Trophoblast cell (in vitro differentiated cells and primary cell): ENCODE data around the gene EFS.
A peak's percentile ranks its signal among the peaks of the same experiment; 100 is the strongest.

Experiments
- DNase-seq, 2 donors: peaks; one replicate each; pipeline ENCODE4 v3.0.0-alpha.2; 2016
- H2AFZ ChIP-seq: 2 replicates; pipeline ENCODE4 v1.6.1; 2013; ENCODE audit warnings: low read length, moderate library complexity, mild to moderate bottlenecking; ENCODE audit not compliant: insufficient read depth, poor library complexity
- H2AK5ac ChIP-seq: 2 replicates; pipeline ENCODE4 v1.6.1; 2013; ENCODE audit warnings: mild to moderate bottlenecking, low read length
- H2BK120ac ChIP-seq: 2 replicates; pipeline ENCODE4 v1.6.1; 2013; ENCODE audit warnings: low read length, mild to moderate bottlenecking, moderate library complexity; ENCODE audit not compliant: insufficient read depth, poor library complexity
- H2BK12ac ChIP-seq: 2 replicates; pipeline ENCODE4 v1.6.1; 2013; ENCODE audit warnings: mild to moderate bottlenecking, low read length, moderate library complexity
- H2BK5ac ChIP-seq: 2 replicates; pipeline ENCODE4 v1.6.1; 2013; ENCODE audit warnings: low read length, low read depth, moderate library complexity, mild to moderate bottlenecking; ENCODE audit not compliant: poor library complexity
- H3K14ac ChIP-seq: 2 replicates; pipeline ENCODE4 v1.6.1; 2013; ENCODE audit warnings: mild to moderate bottlenecking, low read length
- H3K18ac ChIP-seq: 2 replicates; pipeline ENCODE4 v1.6.1; 2013; ENCODE audit warnings: mild to moderate bottlenecking, low read length
- H3K23ac ChIP-seq: 2 replicates; pipeline ENCODE4 v1.6.1; 2013; ENCODE audit warnings: low read length
- H3K27ac ChIP-seq: 2 replicates; pipeline ENCODE4 v1.5.1; 2013; ENCODE audit warnings: low read depth, mild to moderate bottlenecking, inconsistent platforms, low read length, moderate library complexity
- H3K27me3 ChIP-seq: 2 replicates; pipeline ENCODE4 v1.6.1; 2013; ENCODE audit warnings: inconsistent platforms, mild to moderate bottlenecking, low read length, moderate library complexity; ENCODE audit not compliant: insufficient read depth
- H3K36me3 ChIP-seq, 2 experiments: 1 replicate in 1 of 2; 2 replicates in 1 of 2; pipeline ENCODE4 v1.6.1; 2013; ENCODE audit warnings: low read length in 2 of 2, mild to moderate bottlenecking in 2 of 2, moderate library complexity in 1 of 2; ENCODE audit not compliant: insufficient read depth in 2 of 2, control insufficient read depth in 1 of 2
- H3K4ac ChIP-seq: 2 replicates; pipeline ENCODE4 v1.6.1; 2013; ENCODE audit warnings: low read depth, mild to moderate bottlenecking, low read length, moderate library complexity
- H3K4me1 ChIP-seq, 2 experiments: 1 replicate in 1 of 2; 2 replicates in 1 of 2; pipeline ENCODE4 v1.6.1; 2013; ENCODE audit warnings: low read length in 2 of 2, mild to moderate bottlenecking in 2 of 2, moderate library complexity in 1 of 2; ENCODE audit not compliant: insufficient read depth in 2 of 2, control insufficient read depth in 1 of 2
- H3K4me2 ChIP-seq: 2 replicates; pipeline ENCODE4 v1.6.1; 2013; ENCODE audit warnings: inconsistent platforms, mild to moderate bottlenecking, low read length, moderate library complexity
- H3K4me3 ChIP-seq: 2 replicates; pipeline ENCODE4 v1.5.1; 2013; ENCODE audit warnings: mild to moderate bottlenecking, low read depth, low read length, inconsistent platforms
- H3K79me1 ChIP-seq: one replicate; pipeline ENCODE4 v1.6.1; 2013; ENCODE audit warnings: low read length
- H3K79me2 ChIP-seq: 2 replicates; pipeline ENCODE4 v1.6.1; 2013; ENCODE audit warnings: low read length, mild to moderate bottlenecking; ENCODE audit not compliant: control insufficient read depth, insufficient read depth, poor library complexity
- H3K9ac ChIP-seq: 2 replicates; pipeline ENCODE4 v1.6.1; 2013; ENCODE audit warnings: mild to moderate bottlenecking, low read length
- H3K9me3 ChIP-seq: 2 replicates; pipeline ENCODE4 v1.6.1; 2013; ENCODE audit warnings: low read depth, mild to moderate bottlenecking, control low read depth, inconsistent platforms, low read length; ENCODE audit not compliant: insufficient read depth
- H4K12ac ChIP-seq: 2 replicates; pipeline ENCODE4 v1.6.1; 2013; ENCODE audit warnings: low read depth, mild to moderate bottlenecking, low read length, moderate library complexity
- H4K8ac ChIP-seq: 2 replicates; pipeline ENCODE4 v1.6.1; 2013; ENCODE audit warnings: low read depth, mild to moderate bottlenecking, low read length, moderate library complexity
- H4K91ac ChIP-seq: one replicate; pipeline ENCODE4 v1.6.1; 2013; ENCODE audit warnings: low read depth, mild to moderate bottlenecking, low read length, moderate library complexity
- WGBS: extraction: QIAGEN DNeasy Blood & Tissue Kit; methylation state at CpG from one replicate; pipeline ENCODE4 v1.1.7; 2013; ENCODE audit warnings: missing lambda C conversion rate; ENCODE audit not compliant: insufficient read length, insufficient coverage; ENCODE audit errors: extremely low coverage; 5-methylcytosine and 5-hydroxymethylcytosine counted together

Gene EFS

DNA sequence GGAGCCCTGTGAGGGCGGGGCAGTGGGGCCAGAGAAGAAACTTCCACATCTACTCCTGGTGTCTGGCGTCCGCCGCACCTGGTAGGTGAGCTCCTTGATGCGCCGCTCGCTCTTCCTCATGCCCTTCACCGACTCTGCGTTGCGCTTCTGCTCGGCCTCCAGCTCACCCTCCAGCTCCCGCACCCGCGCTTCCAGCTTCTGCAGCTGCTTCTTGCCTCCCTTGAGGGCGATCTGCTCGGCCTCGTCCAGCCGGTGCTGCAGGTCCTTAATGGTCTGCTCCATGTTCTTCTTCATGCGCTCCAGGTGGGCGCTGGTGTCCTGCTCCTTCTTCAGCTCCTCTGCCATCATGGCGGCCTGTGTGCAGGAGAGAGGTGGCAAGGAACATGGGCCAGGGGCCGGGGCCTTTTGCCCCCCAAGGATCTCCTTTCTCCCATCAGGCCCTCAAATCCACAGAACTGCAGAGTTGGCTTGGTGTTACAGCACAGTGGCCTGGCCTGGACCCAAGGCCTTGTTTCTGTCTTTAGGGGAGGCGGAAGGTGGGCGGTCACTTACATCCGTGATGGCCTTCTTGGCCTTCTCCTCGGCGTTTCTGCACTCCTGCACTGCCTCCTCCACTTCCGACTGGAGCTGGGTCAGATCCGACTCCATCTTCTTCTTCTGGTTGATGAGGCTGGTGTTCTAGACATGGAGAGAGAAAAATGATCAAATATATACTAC lies 19.6 kb upstream of the EFS start:
- Histone ChIP-seq H2BK5ac (no peak overlapping the region), H3K79me2 (no peaks in the 10 kb centered on the region), H3K27me3 (no peaks in the 10 kb centered on the region), H3K79me1 (no peaks in the 10 kb centered on the region), H4K8ac (no peak overlapping the region), H4K12ac (no peak overlapping the region), H3K14ac (no peak overlapping the region), H4K91ac (no peak overlapping the region), H3K9me3 (no peaks in the 10 kb centered on the region), H3K4me3 (no peak overlapping the region), H2AK5ac (no peak overlapping the region), H3K4me2 (no peak overlapping the region), H2BK12ac (no peak overlapping the region), H3K9ac (no peak overlapping the region), H2AFZ (no peak overlapping the region), H3K4ac (no peak overlapping the region), H3K4me1 (no peaks in the 10 kb centered on the region), H3K23ac (no peak overlapping the region), H3K27ac (no peak overlapping the region), H3K36me3 (no peaks in the 10 kb centered on the region), H2BK120ac (no peak overlapping the region), H3K18ac (no peak overlapping the region)
- WGBS, result no CpG with 5 or more reads among the region's 29 CpGs
- peak in 1 of 2 donors; percentile 53 for DNase-seq

- Histone ChIP-seq H2BK120ac (no peak overlapping the region), H3K23ac (no peak overlapping the region), H3K4ac (no peak overlapping the region), H3K79me1 (no peaks in the 10 kb centered on the region), H3K79me2 (no peaks in the 10 kb centered on the region), H2AFZ (no peak overlapping the region), H3K9ac (no peak overlapping the region), H3K14ac (no peak overlapping the region), H3K9me3 (peaks cover 2% of the 10 kb centered on the region), H3K36me3 (no peaks in the 10 kb centered on the region), H3K18ac (no peak overlapping the region), H3K27ac (no peak overlapping the region), H4K12ac (no peak overlapping the region), H3K4me3 (no peak overlapping the region), H2BK12ac (no peak overlapping the region), H3K4me1 (no peaks in the 10 kb centered on the region), H3K27me3 (no peaks in the 10 kb centered on the region), H4K8ac (no peak overlapping the region), H2AK5ac (no peak overlapping the region), H2BK5ac (no peak overlapping the region), H4K91ac (no peak overlapping the region), H3K4me2 (no peak overlapping the region)
- no CpG with 5 or more reads among the region's 10 CpGs for WGBS
- no peak for DNase-seq
These were observed 17.9 kb upstream of the EFS start for GRCh38 chr14:23382731-23383440.

DNA sequence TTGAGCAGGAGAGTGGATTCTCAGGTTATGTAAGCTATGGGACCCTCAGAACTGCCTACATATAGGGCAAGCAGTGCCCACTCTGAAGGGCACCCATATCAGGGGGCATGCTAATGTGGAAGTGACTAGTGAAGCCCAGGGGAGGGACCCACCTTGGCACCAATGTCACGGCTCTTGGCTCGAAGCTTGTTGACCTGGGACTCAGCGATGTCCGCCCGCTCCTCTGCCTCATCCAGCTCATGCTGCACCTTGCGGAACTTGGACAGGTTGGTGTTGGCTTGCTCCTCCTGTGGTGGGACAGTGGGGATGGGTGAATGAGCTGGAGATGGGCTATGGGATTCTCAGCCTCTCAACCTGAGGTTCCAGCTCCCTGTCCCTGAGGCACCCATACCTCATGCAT lies 17.3 kb upstream of the EFS start:
- Histone ChIP-seq H2BK120ac (no peak overlapping the region), H3K79me1 (no peaks in the 10 kb centered on the region), H3K23ac (no peak overlapping the region), H3K9ac (no peak overlapping the region), H2BK12ac (no peak overlapping the region), H4K12ac (no peak overlapping the region), H3K18ac (no peak overlapping the region), H4K91ac (no peak overlapping the region), H3K79me2 (no peaks in the 10 kb centered on the region), H3K27ac (no peak overlapping the region), H2AK5ac (no peak overlapping the region), H3K4me2 (no peak overlapping the region), H2BK5ac (no peak overlapping the region), H3K4me1 (no peaks in the 10 kb centered on the region), H3K4ac (no peak overlapping the region), H3K4me3 (no peak overlapping the region), H4K8ac (no peak overlapping the region), H3K27me3 (no peaks in the 10 kb centered on the region), H3K36me3 (no peaks in the 10 kb centered on the region), H3K14ac (no peak overlapping the region), H3K9me3 (peaks cover 2% of the 10 kb centered on the region), H2AFZ (no peak overlapping the region)
- no CpG with 5 or more reads among the region's 6 CpGs for WGBS
- no peak for DNase-seq

GRCh38 chr14:23381871-23382270 lies 16.9 kb upstream of the EFS start:
- no peak overlapping the region for H3K4me2 ChIP-seq
- no peak overlapping the region for H2BK5ac ChIP-seq
- no peaks in the 10 kb centered on the region for H3K79me1 ChIP-seq
- no peak overlapping the region for H3K27ac ChIP-seq
- no peak overlapping the region for H2BK120ac ChIP-seq
- H3K14ac ChIP-seq, result no peak overlapping the region
- no peak overlapping the region for H3K4ac ChIP-seq
- no peak overlapping the region for H4K12ac ChIP-seq
- H3K9ac ChIP-seq, result no peak overlapping the region
- no peak overlapping the region for H3K18ac ChIP-seq
- H3K4me3 ChIP-seq, result no peak overlapping the region
- no peak overlapping the region for H4K8ac ChIP-seq
- no peaks in the 10 kb centered on the region for H3K27me3 ChIP-seq
- DNase-seq, result no peak
- H3K79me2 ChIP-seq, result no peaks in the 10 kb centered on the region
- no peak overlapping the region for H2BK12ac ChIP-seq
- H4K91ac ChIP-seq, result no peak overlapping the region
- peaks cover 2% of the 10 kb centered on the region for H3K9me3 ChIP-seq
- H3K23ac ChIP-seq, result no peak overlapping the region
- H3K4me1 ChIP-seq, result no peaks in the 10 kb centered on the region
- no peaks in the 10 kb centered on the region for H3K36me3 ChIP-seq
- H2AK5ac ChIP-seq, result no peak overlapping the region
- no CpG with 5 or more reads among the region's 3 CpGs for WGBS
- H2AFZ ChIP-seq, result no peak overlapping the region
